ENCODE results near the gene VRK2. TPM values are rescaled to one million over a fixed set of nuclear protein-coding genes. Genes with fewer than 3 reads are reported as not detected.

Gene VRK2
- total and polyA plus RNA-seq, 12 donors: 8.4 to 31.0 (median 26.5) TPM

DNA sequence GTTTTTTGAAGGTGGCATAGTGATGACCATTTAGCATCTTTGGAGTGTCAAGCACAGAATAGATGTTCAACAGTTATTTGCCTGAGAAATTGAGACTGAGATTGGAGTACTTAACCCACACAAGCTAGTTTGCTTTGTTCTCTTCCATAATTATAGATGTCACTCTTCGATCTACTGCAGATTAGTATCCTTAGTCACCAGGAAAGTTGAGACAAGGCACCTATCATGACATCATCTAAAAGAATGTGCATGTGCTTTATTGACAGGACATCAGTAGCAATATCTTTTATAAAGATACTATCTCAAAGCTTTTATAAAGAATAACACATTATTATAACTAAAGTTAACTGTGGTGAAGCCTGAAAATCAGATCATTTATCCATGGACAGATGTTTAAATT, 6.4 kb downstream of the VRK2 start:
- Histone ChIP-seq H3K4me1 (peaks cover 0 to 31% (median 11%) of the 10 kb centered on the region in 9 donors), H3K9me3 (no peaks in the 10 kb centered on the region), H3K4me3 (no peak overlapping the region), H3K27ac (no peak overlapping the region), H3K27me3 (no peaks in the 10 kb centered on the region), H3K36me3 (peaks cover 0 to 46% (median 4%) of the 10 kb centered on the region in 9 donors)
- TF ChIP-seq, protein P1, sequence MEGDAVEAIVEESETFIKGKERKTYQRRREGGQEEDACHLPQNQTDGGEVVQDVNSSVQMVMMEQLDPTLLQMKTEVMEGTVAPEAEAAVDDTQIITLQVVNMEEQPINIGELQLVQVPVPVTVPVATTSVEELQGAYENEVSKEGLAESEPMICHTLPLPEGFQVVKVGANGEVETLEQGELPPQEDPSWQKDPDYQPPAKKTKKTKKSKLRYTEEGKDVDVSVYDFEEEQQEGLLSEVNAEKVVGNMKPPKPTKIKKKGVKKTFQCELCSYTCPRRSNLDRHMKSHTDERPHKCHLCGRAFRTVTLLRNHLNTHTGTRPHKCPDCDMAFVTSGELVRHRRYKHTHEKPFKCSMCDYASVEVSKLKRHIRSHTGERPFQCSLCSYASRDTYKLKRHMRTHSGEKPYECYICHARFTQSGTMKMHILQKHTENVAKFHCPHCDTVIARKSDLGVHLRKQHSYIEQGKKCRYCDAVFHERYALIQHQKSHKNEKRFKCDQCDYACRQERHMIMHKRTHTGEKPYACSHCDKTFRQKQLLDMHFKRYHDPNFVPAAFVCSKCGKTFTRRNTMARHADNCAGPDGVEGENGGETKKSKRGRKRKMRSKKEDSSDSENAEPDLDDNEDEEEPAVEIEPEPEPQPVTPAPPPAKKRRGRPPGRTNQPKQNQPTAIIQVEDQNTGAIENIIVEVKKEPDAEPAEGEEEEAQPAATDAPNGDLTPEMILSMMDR (IDR thresholded peaks at IDR 0.05): no peak
- intact Hi-C loops (cut with DNase I): no loop called here
- 80 to 98% methylated on average over 1 of the region's 1 CpG for WGBS, 2 donors
- DNase-seq (no peak), ATAC-seq (no peak)

DNA sequence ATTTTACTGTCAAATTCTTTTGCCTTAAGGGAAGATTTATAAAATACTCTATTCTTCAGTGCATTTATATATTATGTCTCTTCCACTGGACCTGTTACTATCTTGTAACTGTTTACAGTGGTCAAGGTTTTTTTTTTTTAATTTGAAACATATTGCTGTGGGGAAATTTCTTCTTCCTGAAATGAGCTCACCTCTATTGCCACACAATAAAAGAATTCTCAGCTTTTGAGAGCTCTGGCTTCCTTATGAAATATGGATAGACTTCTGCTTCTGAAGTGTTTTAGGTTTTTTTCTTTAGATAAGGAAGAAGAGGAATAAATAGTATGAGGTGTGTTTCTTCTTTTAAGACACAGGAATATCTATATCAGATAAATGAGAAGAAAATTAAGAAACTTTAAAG, 7.7 kb downstream of the VRK2 start:
- H3K36me3 ChIP-seq: peaks cover 0 to 54% (median 3%) of the 10 kb centered on the region in 9 donors
- H3K4me3 ChIP-seq: no peak overlapping the region
- peaks cover 0 to 27% (median 11%) of the 10 kb centered on the region in 9 donors for H3K4me1 ChIP-seq
- H3K27me3 ChIP-seq: no peaks in the 10 kb centered on the region
- ATAC-seq (no peak), DNase-seq (no peak)
- intact Hi-C loops (cut with DNase I): no loop called here
- no peaks in the 10 kb centered on the region for H3K9me3 ChIP-seq
- no peak overlapping the region for H3K27ac ChIP-seq
- TF ChIP-seq, protein P1 (IDR thresholded peaks at IDR 0.05): no peak

- Histone ChIP-seq H3K9me3 (no peaks in the 10 kb centered on the region), H3K4me3 (no peak overlapping the region), H3K4me1 (peaks cover 0 to 27% (median 11%) of the 10 kb centered on the region in 9 donors), H3K36me3 (peaks cover 0 to 54% (median 0%) of the 10 kb centered on the region in 9 donors), H3K27ac (peak overlapping the region in 1 of 10 donors; percentile 67), H3K27me3 (no peaks in the 10 kb centered on the region)
- TF ChIP-seq, protein P1 (IDR thresholded peaks at IDR 0.05): no peak
- 50 to 58% methylated on average over 2 of the region's 2 CpGs for WGBS, 2 donors
- no peak for DNase-seq
- intact Hi-C loops (cut with DNase I): loop anchor here in 1 of 10 donors (5.0 kb wide), 1 partner anchor 428 kb away; no protein-coding TSS in a partner anchor
- ATAC-seq: peak in 1 of 8 donors; percentile 32
Observed at GRCh38 chr2:58055033-58055786, 8.6 kb downstream of the VRK2 start.

DNA sequence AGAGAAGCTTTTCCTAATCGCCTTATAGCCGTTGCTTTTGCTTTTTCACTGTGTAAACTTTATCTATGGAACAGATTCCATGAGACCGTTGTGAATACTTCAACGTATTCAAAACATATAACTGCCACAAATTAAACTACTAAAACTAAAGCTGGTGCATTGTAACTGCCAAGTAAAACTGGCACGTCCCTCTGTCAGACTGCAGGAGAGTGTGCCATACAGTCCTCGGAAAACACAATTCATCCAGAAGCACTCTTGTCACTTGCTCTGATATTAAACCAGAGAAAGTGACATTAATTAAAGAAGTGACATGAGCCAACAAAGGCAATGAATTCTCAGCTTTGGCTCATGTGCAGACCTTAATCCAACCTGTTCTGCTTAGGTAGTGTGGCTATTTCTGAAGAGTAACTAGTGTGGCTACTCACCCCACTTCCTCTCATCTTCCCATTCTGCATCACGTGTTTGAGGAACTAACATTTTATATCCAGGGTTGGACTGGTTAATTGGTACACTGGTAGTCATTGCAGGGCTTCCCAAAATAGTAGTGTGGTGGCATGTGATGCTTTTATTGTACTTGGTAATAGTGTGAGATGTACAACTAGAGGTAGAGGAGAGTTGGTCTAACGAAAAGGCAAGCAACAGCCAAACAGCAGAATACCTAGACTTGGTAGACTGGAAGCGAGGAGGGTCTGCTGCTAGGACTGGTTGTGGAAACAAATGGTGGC, 9.7 kb downstream of the VRK2 start:
- ATAC-seq: peak; percentile 43 to 93 (median 91)

More for the DNA sequence above, 9.7 kb downstream of the VRK2 start:
- no peak for DNase-seq
- WGBS, 2 donors: 51 to 72% methylated on average over 9 of the region's 9 CpGs
- Histone ChIP-seq H3K36me3 (peaks cover 0 to 49% (median 0%) of the 10 kb centered on the region in 9 donors), H3K4me3 (peak overlapping the region in 5 of 10 donors; percentile 2 to 19 (median 8)), H3K27ac (peak overlapping the region in 8 of 10 donors; percentile 15 to 67 (median 52)), H3K27me3 (no peaks in the 10 kb centered on the region), H3K4me1 (peaks cover 0 to 27% (median 11%) of the 10 kb centered on the region in 9 donors), H3K9me3 (no peaks in the 10 kb centered on the region)
- intact Hi-C loops (cut with DNase I): loop anchor here in 1 of 10 donors (5.0 kb wide), 1 partner anchor 429 kb away; no protein-coding TSS in a partner anchor
- TF ChIP-seq, protein P1 (IDR thresholded peaks at IDR 0.05): no peak

Data from heart right ventricle (tissue), 16 donors.